Measurements from ENCODE around the gene PLAAT5. TPM values are rescaled to one million over a fixed set of nuclear protein-coding genes. Genes with fewer than 3 reads are reported as not detected.

PLAAT5 gene
- total RNA-seq, 1 donor from 2014 or later = not detected

DNA sequence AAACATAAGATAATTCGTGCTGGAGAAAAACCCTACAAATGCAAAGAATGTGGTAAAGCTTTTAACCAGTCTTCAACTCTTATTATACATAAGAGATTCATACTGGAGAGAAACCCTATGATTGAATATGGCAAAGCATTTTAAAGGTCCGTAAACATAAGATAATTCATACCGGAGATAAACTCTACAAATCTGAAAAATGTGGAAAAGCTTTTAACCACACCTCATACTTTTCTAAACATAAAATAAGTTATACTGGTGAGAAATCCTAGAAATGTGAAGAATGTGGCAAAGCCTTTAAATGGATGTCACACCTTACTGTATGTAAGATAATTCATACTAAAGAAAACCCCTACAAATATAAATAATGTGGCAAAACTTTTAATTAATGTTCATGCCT, 20.7 kb downstream of the PLAAT5 start:
- Mint-ChIP-seq H3K4me3 (no peak overlapping the region), H3K27me3 (peaks cover 12% of the 10 kb centered on the region), H3K4me1 (no peaks in the 10 kb centered on the region), H3K9me3 (peaks cover 13% of the 10 kb centered on the region), H3K27ac (no peak overlapping the region), H3K36me3 (ENCODE audit: low read depth) (no peaks in the 10 kb centered on the region)
- TF ChIP-seq CTCF (IDR thresholded peaks at IDR 0.05) = no peak
- intact Hi-C loops (cut with micrococcal nuclease) = loop anchor here (10.0 kb wide), 1 partner anchor 474 kb away; no protein-coding TSS in a partner anchor
- ChIA-PET POLR2A (no interaction called here), CTCF (no interaction called here)
- no peak for ATAC-seq (ENCODE audit: low read depth)
- DNase-seq = no peak

- Mint-ChIP-seq H3K27ac (no peak overlapping the region), H3K4me1 (no peaks in the 10 kb centered on the region), H3K9me3 (no peaks in the 10 kb centered on the region), H3K27me3 (peaks cover 18% of the 10 kb centered on the region), H3K36me3 (ENCODE audit: low read depth) (no peaks in the 10 kb centered on the region), H3K4me3 (no peak overlapping the region)
- POLR2A ChIA-PET = no interaction called here
- intact Hi-C loops (cut with micrococcal nuclease) = no loop called here
- no peak for TF ChIP-seq CTCF (IDR thresholded peaks at IDR 0.05)
- CTCF ChIA-PET = no interaction called here
- ATAC-seq (ENCODE audit: low read depth) = no peak
- DNase-seq = no peak
Observed at GRCh38 chr11:63462137-63462536, 28.8 kb downstream of the PLAAT5 start.

DNA sequence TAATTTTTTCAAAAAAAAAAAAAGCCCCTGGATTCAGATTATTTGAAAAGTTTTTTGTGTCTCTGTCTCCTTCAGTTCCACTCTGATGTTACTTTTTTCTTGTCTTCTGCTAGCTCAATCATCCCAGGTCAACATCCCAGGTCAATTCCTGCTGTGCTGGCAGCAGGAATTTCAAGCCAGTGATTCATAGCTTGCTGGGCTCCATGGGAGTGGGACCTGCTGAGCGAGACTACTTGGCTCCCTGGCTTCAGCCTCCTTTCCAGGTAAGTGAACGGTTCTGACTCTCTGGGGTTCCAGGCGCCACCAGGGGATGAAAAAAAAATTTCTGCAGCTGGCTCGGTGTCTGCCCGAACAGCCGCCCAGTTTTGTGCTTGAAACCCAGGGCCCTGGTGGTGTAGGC, 31.4 kb downstream of the PLAAT5 start:
- Mint-ChIP-seq H3K27me3 (peaks cover 11% of the 10 kb centered on the region), H3K36me3 (ENCODE audit: low read depth) (no peaks in the 10 kb centered on the region), H3K4me3 (no peak overlapping the region), H3K27ac (no peak overlapping the region), H3K9me3 (no peaks in the 10 kb centered on the region), H3K4me1 (no peaks in the 10 kb centered on the region)
- intact Hi-C loops (cut with micrococcal nuclease) = no loop called here
- ATAC-seq (ENCODE audit: low read depth) (no peak), DNase-seq (no peak)
- TF ChIP-seq CTCF (IDR thresholded peaks at IDR 0.05) = no peak
- POLR2A ChIA-PET = no interaction called here
- CTCF ChIA-PET = no interaction called here

DNA sequence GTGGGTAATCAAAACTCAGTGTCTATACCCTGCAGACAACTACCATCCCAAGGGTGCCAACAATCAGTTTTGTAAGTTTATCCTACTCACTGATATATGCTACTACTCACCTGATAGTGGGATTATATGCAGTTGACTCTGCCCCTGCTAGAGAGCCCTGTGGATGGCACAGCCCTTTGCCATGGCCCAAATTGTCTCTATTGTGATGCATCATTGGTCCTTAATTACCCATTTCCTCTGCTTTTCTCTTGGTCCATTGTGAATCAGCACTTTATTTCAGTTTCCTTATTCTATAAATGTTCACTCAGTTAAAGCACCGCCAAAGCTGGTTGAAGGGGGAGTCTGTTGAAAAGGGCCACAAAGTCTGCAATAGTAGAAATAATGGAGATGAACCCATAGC, 42.3 kb downstream of the PLAAT5 start:
- TF ChIP-seq CTCF (IDR thresholded peaks at IDR 0.05) = no peak
- DNase-seq = no peak
- no peak overlapping the region for H3K4me3 Mint-ChIP-seq
- peaks cover 4% of the 10 kb centered on the region for H3K4me1 Mint-ChIP-seq
- H3K27me3 Mint-ChIP-seq = peaks cover 15% of the 10 kb centered on the region
- ChIA-PET CTCF (no interaction called here), POLR2A (no interaction called here)
- no peak for ATAC-seq (ENCODE audit: low read depth)
- no peaks in the 10 kb centered on the region for H3K36me3 Mint-ChIP-seq (ENCODE audit: low read depth)
- intact Hi-C loops (cut with micrococcal nuclease) = no loop called here
- no peaks in the 10 kb centered on the region for H3K9me3 Mint-ChIP-seq
- H3K27ac Mint-ChIP-seq = no peak overlapping the region

- ATAC-seq (ENCODE audit: low read depth) (no peak), DNase-seq (no peak)
- no peak for TF ChIP-seq CTCF (IDR thresholded peaks at IDR 0.05)
- Mint-ChIP-seq H3K27ac (no peak overlapping the region), H3K27me3 (peaks cover 16% of the 10 kb centered on the region), H3K4me1 (peaks cover 4% of the 10 kb centered on the region), H3K9me3 (peaks cover 3% of the 10 kb centered on the region), H3K36me3 (ENCODE audit: low read depth) (no peaks in the 10 kb centered on the region), H3K4me3 (no peak overlapping the region)
- intact Hi-C loops (cut with micrococcal nuclease) = no loop called here
- ChIA-PET POLR2A (no interaction called here), CTCF (no interaction called here)
Observed at GRCh38 chr11:63445720-63446119, 45.2 kb downstream of the PLAAT5 start.

All from activated B cell treated with CpG ODN at 0.5 μM for 24 hours (primary cell).